ENCODE data around the gene PTPRR.

DNA sequence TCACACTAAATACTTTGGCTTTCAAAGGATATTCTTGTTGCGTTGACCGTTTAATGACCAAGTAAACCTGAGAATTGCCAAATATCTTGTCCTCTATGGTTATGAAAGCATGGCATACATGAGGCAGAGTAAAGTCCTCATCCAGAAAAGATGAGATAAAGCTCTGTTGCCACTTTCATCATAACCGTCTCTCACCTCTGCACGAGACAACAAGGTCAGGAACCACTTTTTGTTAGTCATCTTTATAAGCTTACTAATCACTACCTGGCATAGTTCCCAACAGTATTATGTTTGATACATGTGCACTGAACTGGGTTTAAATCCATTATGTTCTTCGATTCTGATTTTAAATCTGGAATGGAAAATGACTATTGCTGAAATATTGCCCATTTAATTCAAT is 314.6 kb downstream of the PTPRR start:
- TF ChIP-seq POLR2A (IDR thresholded peaks at IDR 0.05) (no peak), POLR2AphosphoS5 (IDR thresholded peaks at IDR 0.05) (no peak), EP300 (IDR thresholded peaks at IDR 0.05) (no peak)
- TF ChIP-seq, protein P1, sequence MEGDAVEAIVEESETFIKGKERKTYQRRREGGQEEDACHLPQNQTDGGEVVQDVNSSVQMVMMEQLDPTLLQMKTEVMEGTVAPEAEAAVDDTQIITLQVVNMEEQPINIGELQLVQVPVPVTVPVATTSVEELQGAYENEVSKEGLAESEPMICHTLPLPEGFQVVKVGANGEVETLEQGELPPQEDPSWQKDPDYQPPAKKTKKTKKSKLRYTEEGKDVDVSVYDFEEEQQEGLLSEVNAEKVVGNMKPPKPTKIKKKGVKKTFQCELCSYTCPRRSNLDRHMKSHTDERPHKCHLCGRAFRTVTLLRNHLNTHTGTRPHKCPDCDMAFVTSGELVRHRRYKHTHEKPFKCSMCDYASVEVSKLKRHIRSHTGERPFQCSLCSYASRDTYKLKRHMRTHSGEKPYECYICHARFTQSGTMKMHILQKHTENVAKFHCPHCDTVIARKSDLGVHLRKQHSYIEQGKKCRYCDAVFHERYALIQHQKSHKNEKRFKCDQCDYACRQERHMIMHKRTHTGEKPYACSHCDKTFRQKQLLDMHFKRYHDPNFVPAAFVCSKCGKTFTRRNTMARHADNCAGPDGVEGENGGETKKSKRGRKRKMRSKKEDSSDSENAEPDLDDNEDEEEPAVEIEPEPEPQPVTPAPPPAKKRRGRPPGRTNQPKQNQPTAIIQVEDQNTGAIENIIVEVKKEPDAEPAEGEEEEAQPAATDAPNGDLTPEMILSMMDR (IDR thresholded peaks at IDR 0.05) = no peak

All from suprapubic skin (tissue), 4 donors.